ENCODE results near the gene DDAH1.
A peak's percentile ranks its signal among the peaks of the same experiment; 100 is the strongest.

Gene DDAH1

DNA sequence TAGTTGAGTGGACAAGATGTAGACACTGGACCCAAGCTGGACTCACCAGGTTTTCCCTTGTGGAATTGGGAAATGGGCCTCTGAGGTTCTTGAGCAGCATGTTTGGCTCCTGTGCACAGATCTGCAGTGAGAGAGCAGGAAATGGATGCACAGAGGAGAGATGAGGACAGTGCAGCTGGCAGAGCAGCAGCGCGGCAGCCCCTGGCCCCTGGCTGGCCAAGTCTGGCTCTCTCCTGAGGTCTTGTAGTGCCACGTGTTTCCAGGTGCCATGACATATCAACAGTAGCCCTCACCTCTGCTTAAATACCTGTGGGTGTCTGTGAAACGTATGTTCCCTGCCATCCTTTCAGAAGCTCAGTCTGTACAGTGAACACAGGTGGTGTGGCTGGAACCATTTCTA lies 169.3 kb downstream of the DDAH1 start:
- FAIRE-seq (no peak), DNase-seq (ENCODE audit: insufficient read length, low spot score) (no peak)
- no peak for TF ChIP-seq POLR2A (IDR thresholded peaks at IDR 0.05; ENCODE audit: low read depth, low read length)
- TF ChIP-seq POLR2AphosphoS5 (IDR thresholded peaks at IDR 0.05; ENCODE audit: low read depth, low read length), result no peak
- TF ChIP-seq POU2F2 (IDR thresholded peaks at IDR 0.05; ENCODE audit: low read depth, low read length), result no peak
- TF ChIP-seq SPI1 (IDR thresholded peaks at IDR 0.05; ENCODE audit: low read depth, low read length), result no peak
- TF ChIP-seq TAF1 (IDR thresholded peaks at IDR 0.05; ENCODE audit: low read depth, low read length), result no peak
- no peak for TF ChIP-seq PAX5 (IDR thresholded peaks at IDR 0.05; ENCODE audit: insufficient read depth, low read length, severe bottlenecking)

DNA sequence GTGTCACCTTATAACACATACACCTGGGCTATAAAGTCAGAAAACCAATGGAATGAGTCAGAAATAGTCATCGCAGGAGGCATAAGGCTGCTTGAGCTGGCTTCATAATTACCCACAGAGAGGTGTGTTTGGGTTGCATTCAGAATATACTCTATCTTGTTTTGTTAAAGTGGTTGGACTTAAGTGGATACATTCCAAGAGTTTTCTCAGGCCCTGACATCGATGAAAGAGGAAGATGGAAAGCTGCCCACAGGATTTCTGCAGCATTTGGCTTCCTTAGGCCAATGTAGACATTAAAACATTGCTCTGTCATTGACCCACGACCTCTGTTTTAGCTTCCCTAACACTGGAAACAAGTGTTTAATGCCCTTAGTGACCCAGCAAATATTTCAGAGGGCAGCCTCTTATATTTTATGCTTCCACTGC lies 169.9 kb downstream of the DDAH1 start:
- TF ChIP-seq SPI1 (IDR thresholded peaks at IDR 0.05; ENCODE audit: low read depth, low read length) (no peak), POLR2A (IDR thresholded peaks at IDR 0.05; ENCODE audit: low read depth, low read length) (no peak), POU2F2 (IDR thresholded peaks at IDR 0.05; ENCODE audit: low read depth, low read length) (no peak), PAX5 (IDR thresholded peaks at IDR 0.05; ENCODE audit: insufficient read depth, low read length, severe bottlenecking) (no peak), POLR2AphosphoS5 (IDR thresholded peaks at IDR 0.05; ENCODE audit: low read depth, low read length) (no peak), TAF1 (IDR thresholded peaks at IDR 0.05; ENCODE audit: low read depth, low read length) (no peak)
- FAIRE-seq, result no peak
- no peak for DNase-seq (ENCODE audit: insufficient read length, low spot score)

DNA sequence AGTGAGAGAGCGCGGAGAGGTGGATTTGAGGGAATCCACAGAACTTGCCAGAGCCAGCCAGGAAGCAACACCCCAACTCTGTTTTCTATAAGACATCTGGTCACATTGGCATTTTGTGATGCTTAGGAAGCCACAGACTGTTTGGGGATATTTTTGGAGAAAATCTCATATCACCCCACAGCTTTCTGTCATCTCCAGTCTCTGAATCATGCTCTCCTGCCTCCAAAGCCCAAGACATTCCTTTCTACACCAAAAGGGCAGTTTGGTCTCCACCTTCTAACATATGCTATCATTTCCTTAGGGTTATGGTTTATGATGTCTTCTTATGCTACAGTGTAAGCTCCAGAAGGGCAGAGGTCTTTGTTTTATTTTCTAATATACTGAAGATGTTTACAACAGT lies 174.1 kb downstream of the DDAH1 start:
- TF ChIP-seq SPI1 (IDR thresholded peaks at IDR 0.05; ENCODE audit: low read depth, low read length) (no peak), PAX5 (IDR thresholded peaks at IDR 0.05; ENCODE audit: insufficient read depth, low read length, severe bottlenecking) (no peak), POLR2A (IDR thresholded peaks at IDR 0.05; ENCODE audit: low read depth, low read length) (no peak), TAF1 (IDR thresholded peaks at IDR 0.05; ENCODE audit: low read depth, low read length) (no peak), POLR2AphosphoS5 (IDR thresholded peaks at IDR 0.05; ENCODE audit: low read depth, low read length) (no peak), POU2F2 (IDR thresholded peaks at IDR 0.05; ENCODE audit: low read depth, low read length) (no peak)
- DNase-seq (ENCODE audit: insufficient read length, low spot score) (no peak), FAIRE-seq (peak; percentile 69)

DNA sequence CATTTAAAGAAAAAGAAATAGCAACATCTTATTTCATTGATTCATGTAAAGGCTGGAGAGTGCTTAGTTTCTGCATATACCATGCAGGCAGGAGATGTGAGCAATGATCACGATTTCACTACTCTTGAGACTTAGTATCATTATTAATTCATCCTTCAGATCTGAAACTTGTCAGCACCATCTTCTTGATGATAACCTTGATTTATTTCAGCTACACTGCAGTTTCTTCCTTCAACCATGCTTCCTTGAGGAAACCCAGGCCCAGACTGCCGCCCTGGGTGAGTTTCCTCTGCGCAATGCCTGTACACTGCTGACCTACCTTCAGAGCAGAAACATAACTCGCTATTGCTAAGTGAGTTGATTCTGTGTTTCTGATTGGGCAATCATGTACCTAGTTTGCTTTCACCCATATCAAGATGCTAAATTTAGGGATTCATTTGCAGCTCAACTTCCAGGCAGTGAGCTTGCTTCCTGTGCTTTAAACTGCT lies 175.1 kb downstream of the DDAH1 start:
- FAIRE-seq (peak; percentile 92), DNase-seq (ENCODE audit: insufficient read length, low spot score) (no peak)
- TF ChIP-seq POU2F2 (IDR thresholded peaks at IDR 0.05; ENCODE audit: low read depth, low read length) (no peak), POLR2A (IDR thresholded peaks at IDR 0.05; ENCODE audit: low read depth, low read length) (no peak), SPI1 (IDR thresholded peaks at IDR 0.05; ENCODE audit: low read depth, low read length) (no peak), PAX5 (IDR thresholded peaks at IDR 0.05; ENCODE audit: insufficient read depth, low read length, severe bottlenecking) (no peak), POLR2AphosphoS5 (IDR thresholded peaks at IDR 0.05; ENCODE audit: low read depth, low read length) (no peak), TAF1 (IDR thresholded peaks at IDR 0.05; ENCODE audit: low read depth, low read length) (no peak)

DNA sequence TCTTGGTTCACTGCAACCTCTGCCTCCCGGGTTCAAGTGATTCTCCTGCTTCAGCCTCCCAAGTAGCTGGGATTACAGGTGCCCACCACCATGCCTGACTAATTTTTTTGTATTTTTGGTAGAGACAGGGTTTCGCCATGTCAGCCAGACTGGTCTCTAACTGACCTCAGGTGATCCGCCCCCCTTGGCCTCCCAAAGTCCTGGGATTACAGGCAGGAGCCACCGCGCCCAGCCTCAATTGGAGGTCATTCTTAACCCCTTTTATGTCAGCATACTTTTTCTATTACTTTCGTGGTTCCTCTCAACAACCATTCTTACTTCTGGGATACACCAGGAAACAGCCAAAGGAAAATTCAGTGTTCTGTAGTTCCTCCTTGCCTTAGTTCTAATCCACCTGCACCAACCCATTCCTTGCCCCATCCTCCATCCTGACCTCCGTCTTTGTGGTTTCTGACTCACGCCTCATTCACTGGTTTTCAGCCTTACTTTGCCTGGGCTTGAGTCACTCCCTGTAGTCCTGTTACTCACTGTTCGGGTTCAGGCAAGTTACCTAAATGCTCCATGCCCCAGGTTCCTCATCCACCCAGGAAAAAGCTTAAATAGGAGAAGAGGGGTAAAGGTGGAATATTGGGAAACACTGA lies 175.6 kb downstream of the DDAH1 start:
- peak; percentile 72 for FAIRE-seq
- no peak for DNase-seq (ENCODE audit: insufficient read length, low spot score)
- no peak for TF ChIP-seq PAX5 (IDR thresholded peaks at IDR 0.05; ENCODE audit: insufficient read depth, low read length, severe bottlenecking)
- TF ChIP-seq POLR2A (IDR thresholded peaks at IDR 0.05; ENCODE audit: low read depth, low read length), result no peak
- no peak for TF ChIP-seq SPI1 (IDR thresholded peaks at IDR 0.05; ENCODE audit: low read depth, low read length)
- TF ChIP-seq TAF1 (IDR thresholded peaks at IDR 0.05; ENCODE audit: low read depth, low read length), result no peak
- TF ChIP-seq POLR2AphosphoS5 (IDR thresholded peaks at IDR 0.05; ENCODE audit: low read depth, low read length), result no peak
- no peak for TF ChIP-seq POU2F2 (IDR thresholded peaks at IDR 0.05; ENCODE audit: low read depth, low read length)

DNA sequence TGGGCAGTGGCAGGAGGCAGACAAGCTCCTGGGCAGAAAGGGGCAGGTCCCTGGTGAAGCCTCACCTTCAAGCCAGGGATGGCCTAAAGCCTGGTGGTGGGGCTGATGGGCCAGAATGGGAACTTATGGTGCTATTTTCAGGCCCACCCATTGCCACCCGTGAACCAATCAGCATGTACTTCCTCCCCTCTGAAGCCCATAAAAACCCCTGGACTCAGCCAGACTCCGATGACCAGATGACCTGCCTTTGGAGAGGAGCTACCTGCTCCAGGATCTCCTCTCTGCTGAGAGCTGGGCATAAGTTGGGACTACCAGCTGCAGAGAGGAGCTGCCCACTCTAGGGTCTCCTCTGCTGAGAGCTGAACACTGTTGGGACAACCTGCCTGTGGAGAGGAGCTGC lies 180.8 kb downstream of the DDAH1 start:
- FAIRE-seq (no peak), DNase-seq (ENCODE audit: insufficient read length, low spot score) (no peak)
- TF ChIP-seq POLR2A (IDR thresholded peaks at IDR 0.05; ENCODE audit: low read depth, low read length), result no peak
- no peak for TF ChIP-seq POU2F2 (IDR thresholded peaks at IDR 0.05; ENCODE audit: low read depth, low read length)
- no peak for TF ChIP-seq SPI1 (IDR thresholded peaks at IDR 0.05; ENCODE audit: low read depth, low read length)
- TF ChIP-seq POLR2AphosphoS5 (IDR thresholded peaks at IDR 0.05; ENCODE audit: low read depth, low read length), result no peak
- no peak for TF ChIP-seq TAF1 (IDR thresholded peaks at IDR 0.05; ENCODE audit: low read depth, low read length)
- no peak for TF ChIP-seq PAX5 (IDR thresholded peaks at IDR 0.05; ENCODE audit: insufficient read depth, low read length, severe bottlenecking)

DNA sequence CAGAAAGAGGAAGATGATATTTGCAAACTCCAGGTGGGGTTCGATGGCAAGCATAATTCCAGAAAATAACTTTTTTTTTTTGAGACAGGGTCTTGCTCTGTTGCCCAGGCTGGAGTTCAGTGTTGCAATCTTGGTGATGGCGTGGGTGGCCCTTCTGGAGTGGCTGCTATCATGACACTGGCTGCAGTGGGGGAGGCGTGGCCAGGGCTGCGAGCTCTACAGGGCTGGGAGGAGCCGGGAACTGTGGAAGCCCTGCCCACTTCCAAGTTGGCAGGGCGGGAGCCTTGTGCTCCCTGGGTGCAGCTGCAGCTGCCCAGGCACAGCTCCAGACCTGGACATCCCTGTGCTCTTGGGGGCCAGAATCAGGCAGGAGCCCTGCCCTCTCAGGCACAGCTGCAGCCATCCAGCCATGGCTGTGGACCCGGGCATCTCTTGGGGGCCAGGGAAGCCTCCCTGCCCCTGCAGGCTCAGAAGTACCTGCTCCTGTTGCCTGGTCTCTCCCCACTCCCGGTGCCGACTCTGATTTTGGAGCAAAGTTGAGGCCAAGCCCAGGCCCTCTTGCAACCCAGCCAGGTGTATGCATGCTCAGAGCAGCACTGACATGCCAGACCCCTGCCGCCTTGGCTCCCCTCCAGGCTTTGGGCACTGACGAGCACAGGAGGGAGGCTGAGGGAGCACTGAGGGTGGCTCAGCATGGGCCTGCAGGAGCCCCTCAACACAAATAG lies 181.3 kb downstream of the DDAH1 start:
- DNase-seq (ENCODE audit: insufficient read length, low spot score), result no peak
- TF ChIP-seq POLR2A (IDR thresholded peaks at IDR 0.05; ENCODE audit: low read depth, low read length) (no peak), POU2F2 (IDR thresholded peaks at IDR 0.05; ENCODE audit: low read depth, low read length) (no peak), POLR2AphosphoS5 (IDR thresholded peaks at IDR 0.05; ENCODE audit: low read depth, low read length) (no peak), PAX5 (IDR thresholded peaks at IDR 0.05; ENCODE audit: insufficient read depth, low read length, severe bottlenecking) (no peak), SPI1 (IDR thresholded peaks at IDR 0.05; ENCODE audit: low read depth, low read length) (no peak), TAF1 (IDR thresholded peaks at IDR 0.05; ENCODE audit: low read depth, low read length) (no peak)
- no peak for FAIRE-seq

DNA sequence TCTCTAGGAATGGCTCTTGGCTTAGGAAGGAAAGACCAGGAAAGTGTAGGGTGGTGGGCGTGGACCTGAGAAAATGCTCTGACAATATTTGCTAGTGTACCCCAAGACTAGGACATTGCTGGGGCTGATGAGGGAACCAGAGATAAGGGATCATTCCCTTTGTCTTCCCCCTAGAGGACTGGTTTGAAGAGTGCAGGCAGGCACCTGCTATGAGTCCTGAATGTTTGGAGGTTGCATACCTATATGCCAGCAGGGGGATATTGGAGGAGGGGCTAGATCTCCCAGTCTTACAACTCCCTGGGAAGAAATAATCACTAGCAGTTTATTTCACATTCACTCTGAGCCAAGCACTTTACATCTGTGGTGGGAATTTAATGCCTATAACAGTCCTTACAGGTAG lies 182.5 kb downstream of the DDAH1 start:
- DNase-seq (ENCODE audit: insufficient read length, low spot score) (no peak), FAIRE-seq (no peak)
- TF ChIP-seq POLR2AphosphoS5 (IDR thresholded peaks at IDR 0.05; ENCODE audit: low read depth, low read length) (no peak), PAX5 (IDR thresholded peaks at IDR 0.05; ENCODE audit: insufficient read depth, low read length, severe bottlenecking) (no peak), TAF1 (IDR thresholded peaks at IDR 0.05; ENCODE audit: low read depth, low read length) (no peak), SPI1 (IDR thresholded peaks at IDR 0.05; ENCODE audit: low read depth, low read length) (no peak)

DNA sequence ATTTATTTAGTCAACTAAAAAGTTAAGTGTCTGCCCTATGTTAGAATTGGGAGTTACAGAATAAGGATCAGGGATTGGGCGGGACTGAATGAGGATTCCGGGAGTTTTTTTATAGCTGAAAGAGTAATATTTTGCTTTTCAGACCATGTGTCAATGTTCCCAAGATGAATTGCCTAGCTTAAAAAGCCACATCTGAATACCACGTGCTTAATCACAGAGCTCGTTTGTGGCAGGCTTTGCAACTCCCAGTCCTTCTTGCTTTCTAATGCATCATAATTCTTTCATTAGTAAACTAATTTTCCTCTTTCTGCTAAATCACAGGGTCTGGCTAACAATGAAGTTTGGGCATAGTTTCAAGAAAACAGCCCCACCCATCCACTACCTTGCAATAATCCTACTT lies 184.3 kb downstream of the DDAH1 start:
- TF ChIP-seq POLR2AphosphoS5 (IDR thresholded peaks at IDR 0.05; ENCODE audit: low read depth, low read length), result no peak
- TF ChIP-seq SPI1 (IDR thresholded peaks at IDR 0.05; ENCODE audit: low read depth, low read length), result no peak
- no peak for TF ChIP-seq POLR2A (IDR thresholded peaks at IDR 0.05; ENCODE audit: low read depth, low read length)
- no peak for TF ChIP-seq POU2F2 (IDR thresholded peaks at IDR 0.05; ENCODE audit: low read depth, low read length)
- TF ChIP-seq PAX5 (IDR thresholded peaks at IDR 0.05; ENCODE audit: insufficient read depth, low read length, severe bottlenecking), result no peak
- FAIRE-seq (no peak), DNase-seq (ENCODE audit: insufficient read length, low spot score) (no peak)

All from GM12891 (cell line).